Measurements from ENCODE around the gene PPP1R3D.
A peak's percentile ranks its signal among the peaks of the same experiment; 100 is the strongest.

The PPP1R3D gene

DNA sequence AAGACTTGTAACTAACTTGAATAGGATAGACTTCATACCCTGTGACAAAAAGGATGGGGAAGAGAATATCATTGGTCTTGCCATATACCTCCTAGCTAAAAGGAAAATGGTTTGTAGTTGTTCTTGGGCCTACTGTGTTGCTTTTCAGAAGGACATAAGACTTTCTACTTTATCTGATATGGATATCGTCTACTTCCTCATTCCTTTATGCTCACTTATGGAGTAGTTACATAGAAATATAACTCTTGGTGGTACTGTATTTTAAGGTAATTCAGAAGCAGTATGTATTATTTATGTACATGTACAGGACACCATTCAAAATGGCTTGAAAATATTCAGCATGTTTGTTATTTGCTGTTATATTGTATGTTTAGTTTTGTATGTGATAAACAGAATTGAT, 8.1 kb upstream of the PPP1R3D start:
- DNase-seq (ENCODE audit: low spot score), result no peak

DNA sequence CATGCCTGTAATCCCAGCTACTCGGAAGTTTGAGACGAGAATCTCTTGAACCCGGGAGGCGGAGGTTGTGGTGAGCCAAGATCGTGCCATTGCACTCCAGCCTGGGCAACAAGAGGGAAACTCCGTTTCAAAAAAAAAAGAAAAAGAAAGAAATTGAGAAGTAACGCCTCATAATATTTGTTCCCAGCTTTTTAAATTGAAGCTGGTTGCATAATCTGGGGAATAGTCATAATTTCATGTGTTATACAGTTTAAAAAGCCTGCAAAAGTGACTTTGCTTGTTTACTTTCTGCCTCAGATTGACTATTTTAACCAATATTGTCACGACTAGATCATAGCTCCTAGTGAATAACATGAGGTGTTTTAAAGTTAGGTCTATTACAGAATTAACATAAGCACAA, 7.3 kb upstream of the PPP1R3D start:
- DNase-seq (ENCODE audit: low spot score), result no peak

DNA sequence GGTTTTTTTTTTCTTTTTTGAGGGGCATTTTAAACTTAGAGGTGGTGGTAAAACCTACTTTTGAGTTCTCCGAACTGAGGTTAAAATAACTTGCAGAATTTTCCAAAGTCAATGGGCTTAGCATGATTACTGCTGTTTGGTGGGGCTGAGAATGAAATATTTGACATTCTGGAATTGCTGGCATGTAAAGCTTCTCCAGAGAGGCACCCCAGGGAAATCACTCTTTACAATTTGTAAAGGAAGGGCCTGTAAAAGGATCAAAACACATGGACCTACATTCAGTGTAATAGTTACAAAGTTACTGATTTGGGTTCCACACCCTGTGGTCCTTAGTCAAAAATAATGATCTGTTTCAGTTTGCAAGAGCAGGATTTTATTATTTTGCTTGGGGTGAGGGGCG, 5.6 kb upstream of the PPP1R3D start:
- DNase-seq (ENCODE audit: low spot score), result no peak

DNA sequence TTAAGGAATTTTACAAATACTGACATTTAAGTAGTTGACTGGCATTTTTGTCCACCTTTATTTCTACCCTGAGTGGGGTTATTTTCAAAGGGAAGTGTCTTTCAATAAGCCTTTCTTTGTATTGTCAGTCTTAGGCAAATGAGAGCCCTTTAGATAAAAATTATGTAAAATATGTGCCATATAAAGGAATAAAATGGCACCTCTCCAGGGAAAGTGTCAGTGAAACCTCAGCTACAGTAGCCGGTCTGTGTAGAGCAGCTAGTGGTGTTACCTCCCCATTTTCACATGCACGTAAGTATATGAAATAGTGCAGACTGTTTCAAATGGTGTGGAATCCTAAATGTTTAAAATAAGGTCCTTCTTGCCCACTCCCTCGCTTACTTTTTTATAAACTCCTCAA, 5.1 kb upstream of the PPP1R3D start:
- DNase-seq (ENCODE audit: low spot score), result no peak

DNA sequence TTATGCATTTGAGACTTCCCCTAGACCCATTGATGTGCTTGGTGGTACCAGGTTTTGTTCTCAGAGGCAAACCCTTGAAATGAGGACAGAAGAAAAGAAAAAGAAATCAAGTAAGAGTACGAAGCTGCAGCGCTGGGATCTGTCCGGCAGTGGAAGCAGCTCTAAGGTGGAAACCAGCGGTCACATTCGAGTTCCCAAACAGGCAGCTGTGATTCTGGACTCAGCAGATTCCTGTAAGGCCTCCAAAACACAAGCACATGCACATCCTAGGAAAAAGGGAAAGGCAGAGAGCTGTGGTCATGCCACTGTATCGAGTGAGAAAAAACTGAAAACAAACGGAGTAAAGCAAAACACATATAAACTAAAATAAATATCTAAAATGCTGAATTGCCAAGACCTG, 4.6 kb upstream of the PPP1R3D start:
- no peak for DNase-seq (ENCODE audit: low spot score)

DNA sequence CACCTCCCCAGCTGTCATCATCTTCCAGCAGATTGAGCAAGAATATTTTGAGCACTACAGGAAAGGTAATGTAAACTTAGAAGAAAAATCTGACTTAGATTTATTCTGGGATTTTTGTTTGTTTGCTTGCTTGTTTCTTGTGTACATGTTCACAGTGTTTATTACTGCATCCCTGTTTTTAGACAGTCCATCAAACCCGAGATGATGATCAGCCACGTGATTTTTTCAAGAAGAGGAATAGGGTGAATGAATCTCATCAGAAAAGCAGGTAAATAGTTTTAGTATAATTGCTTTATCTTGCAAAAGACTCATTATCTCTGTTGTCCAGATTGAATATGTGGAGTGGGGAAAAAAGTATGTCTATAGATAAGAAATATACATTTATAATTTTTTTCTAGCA, 2.1 kb upstream of the PPP1R3D start:
- no peak for DNase-seq (ENCODE audit: low spot score)

DNA sequence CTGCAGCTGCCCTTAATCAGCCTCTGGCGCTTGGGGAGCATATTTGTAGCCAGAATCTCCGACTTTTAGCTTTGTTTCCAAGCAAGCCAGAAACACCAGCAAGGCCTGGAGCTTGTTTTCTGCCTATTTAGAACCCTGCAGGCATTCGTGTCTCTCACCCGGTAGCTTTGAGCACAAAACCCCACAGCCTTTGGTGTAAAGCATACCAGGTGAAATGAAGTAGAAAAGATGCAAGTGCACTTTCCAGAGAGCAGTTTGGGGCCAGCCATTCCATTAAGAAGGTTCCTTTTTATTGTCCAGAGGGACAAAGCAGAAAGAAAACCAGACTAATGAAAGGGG, 820 bp upstream of the PPP1R3D start:
- DNase-seq (ENCODE audit: low spot score), result no peak

DNA sequence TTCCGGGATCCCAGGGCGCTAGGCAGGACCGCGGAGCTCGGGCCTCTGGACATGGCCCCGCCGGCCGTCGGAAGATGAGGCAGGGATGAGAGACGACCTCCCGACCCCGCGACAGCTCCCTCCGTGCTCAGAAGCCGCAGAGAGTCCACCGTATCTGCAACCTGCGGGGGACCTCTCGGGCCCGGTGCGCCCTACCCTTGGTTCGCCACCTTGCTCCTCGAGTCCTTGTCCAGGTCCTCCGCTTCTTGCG, 301 bp downstream of the PPP1R3D start:
- no peak for DNase-seq (ENCODE audit: low spot score)

DNA sequence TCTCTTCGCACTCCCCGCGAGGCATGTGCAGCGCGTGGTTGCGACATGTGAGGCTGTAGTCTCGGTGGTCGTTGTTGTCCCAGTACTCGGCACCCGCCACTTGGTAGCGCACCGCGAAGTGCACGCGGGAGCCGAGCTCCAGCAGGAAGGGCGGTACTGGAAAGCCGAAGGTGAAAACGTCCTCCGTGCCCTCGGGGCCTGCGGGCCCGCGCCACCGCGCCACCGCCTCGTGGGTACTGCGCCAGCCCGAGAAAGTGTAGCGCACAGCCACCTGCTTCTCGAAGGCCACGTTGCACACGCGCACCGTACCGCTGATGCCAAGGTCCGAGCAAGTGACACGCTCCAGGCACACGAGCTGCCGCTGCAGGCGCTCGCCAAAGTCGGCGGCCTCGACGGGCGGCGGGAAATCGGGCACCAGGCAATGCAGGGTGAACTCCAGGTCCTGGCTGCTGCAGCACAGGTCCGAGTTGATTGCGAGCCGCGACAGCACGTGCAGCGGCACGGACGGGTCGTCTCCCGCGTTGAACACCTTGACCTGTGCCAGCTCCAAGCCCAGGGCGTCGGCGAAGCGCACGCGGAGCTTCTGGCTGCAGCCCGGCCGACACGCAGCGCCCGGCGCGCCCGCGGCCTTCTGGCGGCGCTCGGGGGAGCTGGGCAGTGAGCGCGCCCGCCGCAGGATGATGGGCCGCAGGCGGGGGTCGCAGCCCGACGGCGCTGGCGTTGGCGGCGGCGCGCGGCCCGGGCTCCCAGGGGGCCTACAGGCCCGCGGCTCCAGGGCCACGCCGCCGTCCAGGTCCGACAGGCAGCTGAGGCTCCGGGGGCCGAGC, 840 bp downstream of the PPP1R3D start:
- DNase-seq (ENCODE audit: low spot score), result no peak

DNA sequence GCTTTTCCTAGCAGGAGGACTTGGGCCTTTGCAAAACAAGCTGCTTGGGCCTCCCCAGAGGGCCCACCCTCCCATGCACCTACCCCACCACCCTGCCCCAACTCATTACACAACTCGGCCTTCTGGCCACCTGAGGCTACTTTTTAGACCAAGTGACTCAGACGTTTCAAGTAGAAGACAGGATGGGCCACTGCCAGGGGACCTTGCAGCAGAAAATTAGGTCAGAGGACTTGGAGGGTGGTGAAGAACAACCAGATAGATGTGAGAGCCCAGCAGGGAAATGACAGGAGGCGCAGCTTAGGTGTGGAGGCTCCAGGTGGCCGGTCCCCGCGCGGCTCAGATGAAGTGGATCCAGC, 1.4 kb downstream of the PPP1R3D start:
- DNase-seq (ENCODE audit: low spot score), result no peak

DNA sequence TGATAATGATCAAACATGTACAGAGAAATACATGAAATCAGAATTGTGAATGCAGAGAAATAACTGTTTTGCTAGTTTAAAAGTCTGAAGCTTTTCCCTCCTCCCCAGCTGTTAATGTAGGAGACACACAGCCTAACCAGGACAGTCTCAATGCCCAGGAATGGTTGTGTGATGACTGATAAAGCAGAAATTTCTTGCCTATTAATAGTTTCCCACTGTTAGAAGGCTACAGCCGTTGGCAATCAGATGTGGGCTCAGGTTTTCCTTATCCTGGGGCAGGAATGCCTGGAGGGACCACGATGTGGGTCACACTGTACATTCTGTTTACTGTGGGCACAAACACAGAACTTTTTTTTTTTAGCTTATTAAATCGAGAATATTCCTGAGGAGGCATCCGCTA, 1.9 kb downstream of the PPP1R3D start:
- no peak for DNase-seq (ENCODE audit: low spot score)

DNA sequence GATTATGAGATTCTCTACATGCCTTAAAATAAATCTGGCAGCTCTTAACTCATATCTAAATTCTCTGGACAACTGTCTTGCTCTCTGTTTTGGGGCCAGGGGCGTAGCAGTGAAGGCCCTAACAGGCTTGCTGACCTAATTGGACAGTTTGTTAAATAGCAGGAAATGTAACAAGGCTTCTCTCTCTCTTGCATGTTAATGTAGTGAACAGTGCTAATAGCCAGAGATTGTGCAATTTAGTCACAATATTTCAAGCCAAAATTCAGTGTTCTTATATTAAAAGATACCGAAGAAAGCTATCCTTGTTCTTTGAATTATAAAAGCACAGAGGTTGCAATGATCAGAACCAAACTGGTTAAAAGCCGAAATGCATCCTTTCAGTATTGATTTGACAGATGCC, 3.0 kb downstream of the PPP1R3D start:
- no peak for DNase-seq (ENCODE audit: low spot score)

DNA sequence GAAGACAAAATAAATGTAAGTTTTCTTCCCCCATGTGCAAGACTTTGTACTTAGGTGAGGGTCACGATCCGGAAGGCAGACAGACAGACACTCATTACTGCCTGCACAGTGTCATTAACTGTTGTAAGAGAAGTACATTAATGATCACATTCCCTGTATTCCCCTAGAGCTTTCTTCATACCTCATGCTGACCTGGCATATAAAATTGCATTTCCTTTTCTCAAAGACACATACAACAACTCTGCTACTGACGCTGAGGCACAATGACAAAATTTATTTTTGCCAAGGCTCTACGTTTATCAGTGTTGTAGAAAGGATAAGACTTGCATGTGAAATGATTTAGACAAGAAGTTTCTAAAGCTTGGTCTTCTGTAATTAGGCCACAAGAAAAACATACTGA, 3.7 kb downstream of the PPP1R3D start:
- DNase-seq (ENCODE audit: low spot score), result no peak

DNA sequence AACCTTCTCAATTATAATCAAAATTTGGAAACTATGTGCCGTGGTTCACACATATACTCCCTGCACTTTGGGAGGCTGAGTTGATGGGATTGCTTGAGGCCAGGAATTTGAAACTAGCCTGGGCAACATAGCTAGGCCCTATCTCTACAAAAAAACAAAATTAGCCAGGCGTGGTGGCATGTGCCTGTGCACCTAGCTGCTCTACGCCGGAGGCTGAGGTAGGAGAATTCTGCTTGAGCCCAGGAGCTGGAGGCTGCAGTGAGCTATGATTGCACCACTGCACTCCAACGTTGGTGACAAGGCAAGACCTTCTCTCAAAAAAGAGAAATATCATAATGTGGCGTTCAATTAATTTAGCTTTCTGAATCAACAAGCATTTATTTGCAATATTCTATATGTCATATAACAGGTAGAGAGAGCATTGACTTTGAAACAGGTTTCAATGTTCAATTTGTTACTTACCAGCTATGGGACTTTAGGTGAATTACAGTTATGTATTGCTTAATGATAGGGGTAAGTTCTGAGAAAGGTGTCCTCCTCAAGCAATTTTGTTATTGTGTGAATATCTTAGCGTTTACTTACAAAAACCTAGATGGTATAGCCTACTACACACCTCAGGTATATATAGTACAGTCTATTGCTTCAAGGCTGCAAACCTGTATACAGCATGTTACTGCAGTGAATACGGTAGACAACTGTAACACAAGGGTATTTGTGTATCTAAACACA, 4.5 kb downstream of the PPP1R3D start:
- DNase-seq (ENCODE audit: low spot score), result no peak

DNA sequence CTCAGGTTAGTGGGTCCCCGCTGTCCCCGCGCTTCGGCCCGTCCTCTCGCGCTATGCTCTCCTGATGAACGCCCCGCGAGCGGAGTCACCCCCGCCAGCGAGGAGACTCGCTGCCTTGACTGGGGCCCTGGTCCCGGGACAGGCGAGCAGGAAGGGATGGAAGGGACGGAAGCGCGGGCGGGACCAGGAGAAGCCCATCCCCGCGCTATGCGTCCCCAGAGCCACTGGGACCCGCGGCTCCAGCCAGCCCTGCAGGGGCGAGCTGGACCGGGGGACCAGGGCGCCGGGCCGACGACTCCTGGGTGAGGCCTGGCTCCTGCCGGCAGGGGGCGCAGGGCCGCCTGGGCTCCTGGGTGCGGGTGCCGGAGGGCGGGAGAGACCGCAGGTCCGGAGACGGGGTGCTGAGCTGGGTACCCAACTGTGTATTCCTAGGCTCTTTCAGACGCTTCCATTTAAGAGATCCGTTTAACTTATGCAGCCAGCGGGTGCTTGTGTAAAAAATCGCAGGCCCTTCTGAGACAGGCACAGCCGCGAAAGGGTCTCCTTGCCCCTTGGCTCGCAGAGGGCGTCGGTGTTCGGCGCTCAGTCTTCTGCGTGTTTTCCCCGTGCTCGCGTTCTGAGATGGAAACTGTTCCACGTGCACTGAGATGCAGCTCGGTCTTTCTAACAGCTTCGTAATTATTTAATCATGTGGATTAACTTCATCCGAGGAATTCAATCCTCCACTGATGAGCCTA, 6.1 kb downstream of the PPP1R3D start:
- peak; percentile 42 for DNase-seq (ENCODE audit: low spot score)

DNA sequence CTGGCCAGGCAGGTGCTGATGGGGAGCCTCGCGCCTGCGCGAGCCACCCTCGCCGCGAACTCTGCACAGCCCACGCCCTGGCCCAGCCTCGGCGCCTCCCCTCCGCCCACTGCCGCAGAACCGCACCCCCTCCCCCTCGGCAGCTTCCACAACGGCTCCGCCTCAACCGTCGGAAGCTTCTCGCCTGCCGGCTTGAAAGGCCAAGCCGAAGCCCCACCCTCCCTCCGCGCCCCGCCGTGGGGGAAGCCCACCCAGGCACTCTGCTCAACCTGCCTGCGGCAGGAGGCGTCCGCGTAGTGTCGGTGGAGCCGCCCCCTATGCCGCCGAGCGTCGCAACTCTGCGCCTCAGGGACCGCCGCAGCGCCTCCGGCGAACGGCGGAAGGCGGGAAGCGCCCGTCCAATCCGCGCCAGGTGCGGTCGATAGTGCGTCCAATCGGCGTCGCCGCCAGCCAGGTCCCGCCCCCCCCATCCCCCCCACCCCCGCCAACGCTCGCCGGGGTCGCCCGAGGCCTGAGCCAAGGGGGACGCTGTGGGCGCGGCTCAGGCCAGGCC, 6.7 kb downstream of the PPP1R3D start, which contains the start of gene SYCP2:
Gene SYCP2, minus strand, starts transcription at position 342 of the 553 bp plus-strand sequence. CDS start 11,224 bp downstream, outside the sequence.
- DNase-seq (ENCODE audit: low spot score), result peak; percentile 32

DNA sequence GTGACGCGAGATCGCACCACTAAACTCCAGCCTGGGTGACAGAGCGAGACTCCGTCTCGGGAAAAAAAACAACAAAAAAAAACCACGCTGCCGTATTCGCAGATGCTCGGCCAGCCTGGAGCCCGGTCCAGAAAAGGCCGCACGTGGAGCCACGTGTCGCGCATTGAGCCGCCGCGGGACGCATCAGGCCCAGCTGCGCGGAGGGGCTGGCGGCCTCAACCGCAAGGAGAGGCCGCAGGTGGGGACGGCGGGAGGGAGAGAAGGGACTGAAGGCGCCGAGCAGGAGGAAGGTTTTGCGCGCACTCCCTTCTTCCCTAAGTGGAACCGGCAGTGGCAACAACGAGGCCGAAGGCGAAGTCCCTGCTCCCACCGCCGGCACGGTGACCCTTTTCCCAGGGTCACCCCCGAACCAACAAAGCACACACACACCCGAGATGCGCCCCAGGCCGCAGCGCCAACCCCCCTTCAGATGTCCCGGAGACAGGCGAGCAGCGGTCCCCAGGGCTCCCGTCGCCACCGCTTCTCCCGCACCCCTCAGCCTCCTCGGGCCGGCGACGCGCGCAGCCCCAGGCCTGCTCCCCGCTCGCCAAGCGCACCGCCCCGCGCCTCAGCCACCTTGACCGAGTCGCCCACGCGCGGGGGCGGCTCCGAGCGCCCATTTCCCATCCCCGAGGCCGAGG, 7.3 kb downstream of the PPP1R3D start:
- DNase-seq (ENCODE audit: low spot score), result no peak

DNA sequence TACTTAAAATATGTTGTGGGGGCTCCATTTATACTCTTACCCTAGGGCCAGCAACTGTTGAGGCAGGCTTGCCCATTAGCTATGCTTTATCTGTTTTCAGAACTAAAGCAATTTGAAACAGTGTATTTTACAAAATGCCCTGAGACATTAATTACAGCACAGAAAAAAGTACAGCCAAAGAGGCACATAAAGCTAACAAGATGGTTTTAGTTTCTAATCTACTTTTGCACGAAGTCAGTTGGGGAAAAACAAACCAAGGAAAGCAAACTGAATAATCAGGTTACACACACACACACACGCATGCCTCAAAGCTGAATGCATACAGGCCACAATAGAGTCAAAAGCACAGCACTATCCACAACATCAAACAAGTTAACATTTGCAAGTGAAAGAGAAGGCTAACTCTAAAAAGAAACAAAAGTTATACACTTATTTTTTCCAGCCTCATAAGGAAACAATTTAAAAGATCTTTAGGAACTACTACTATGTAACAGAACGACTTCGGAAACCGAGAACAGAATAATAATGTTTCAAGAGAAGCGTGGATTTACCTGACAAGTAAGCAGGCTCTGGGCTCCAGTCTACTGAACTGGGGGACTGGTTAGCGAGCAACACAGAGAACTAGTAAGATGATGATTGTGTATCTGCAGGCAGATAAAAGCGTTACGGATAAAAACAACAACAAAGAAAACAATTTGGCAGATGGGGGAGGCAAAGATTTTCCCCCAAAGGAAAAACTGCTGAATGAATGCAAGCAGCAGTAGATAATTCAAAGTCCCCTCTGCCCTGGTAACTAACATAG, 8.4 kb downstream of the PPP1R3D start:
- DNase-seq (ENCODE audit: low spot score), result no peak

DNA sequence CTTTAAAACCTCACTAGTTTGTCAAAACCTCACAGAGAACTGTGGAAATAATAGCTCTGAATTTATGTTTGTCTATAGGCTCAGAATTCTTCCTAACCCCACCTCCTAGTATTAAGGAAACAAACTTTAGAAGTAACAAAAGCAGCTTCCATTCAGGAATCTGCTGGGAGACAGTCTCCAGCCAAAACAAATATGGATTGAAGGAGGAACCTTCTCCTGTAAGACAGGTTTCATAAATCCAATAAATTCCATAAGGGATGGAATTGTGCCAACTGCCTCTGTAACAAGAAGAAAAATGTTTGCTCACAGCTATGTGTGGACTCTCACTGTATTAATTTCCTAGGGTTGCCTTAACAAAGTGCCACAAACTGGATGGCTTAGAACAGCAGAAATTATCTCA, 14.2 kb downstream of the PPP1R3D start:
- no peak for DNase-seq (ENCODE audit: low spot score)

DNA sequence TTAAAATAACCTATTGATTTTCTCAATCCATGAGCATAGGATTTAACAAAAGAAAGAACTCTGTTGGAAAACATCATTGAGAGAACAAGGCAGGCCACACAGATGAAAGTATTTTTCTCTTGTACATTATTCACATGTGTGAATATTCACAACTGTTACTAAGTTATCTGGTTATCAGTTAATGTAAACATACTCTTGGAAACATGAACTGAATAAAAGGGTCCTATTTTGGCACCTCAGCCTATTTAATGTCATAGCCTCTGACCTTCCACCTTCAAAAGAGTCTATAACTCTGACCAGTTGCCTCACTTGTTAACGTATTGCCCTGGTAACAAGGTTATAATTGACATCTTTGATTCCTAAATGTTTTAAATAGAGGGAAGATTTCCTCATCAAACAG, 14.7 kb downstream of the PPP1R3D start:
- no peak for DNase-seq (ENCODE audit: low spot score)

DNA sequence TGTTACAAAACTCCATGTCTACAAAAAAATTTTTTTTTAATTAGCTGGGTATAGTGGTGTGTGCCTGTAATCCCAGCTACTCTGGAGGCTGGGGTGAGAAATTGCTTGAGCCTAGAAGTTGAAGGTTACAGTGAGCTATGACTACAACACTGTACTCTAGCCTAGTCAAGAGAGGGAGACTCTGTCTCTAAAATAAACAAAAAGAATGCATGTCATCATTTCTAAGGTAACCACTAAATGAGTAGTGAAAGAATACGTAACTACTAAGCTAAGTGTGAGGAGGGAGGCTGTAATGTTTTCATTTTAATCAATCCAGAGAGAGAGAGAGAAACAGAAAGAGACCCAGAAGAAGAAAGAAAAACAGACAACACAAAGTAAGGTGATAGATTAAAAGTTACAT, 16.6 kb downstream of the PPP1R3D start:
- no peak for DNase-seq (ENCODE audit: low spot score)

DNA sequence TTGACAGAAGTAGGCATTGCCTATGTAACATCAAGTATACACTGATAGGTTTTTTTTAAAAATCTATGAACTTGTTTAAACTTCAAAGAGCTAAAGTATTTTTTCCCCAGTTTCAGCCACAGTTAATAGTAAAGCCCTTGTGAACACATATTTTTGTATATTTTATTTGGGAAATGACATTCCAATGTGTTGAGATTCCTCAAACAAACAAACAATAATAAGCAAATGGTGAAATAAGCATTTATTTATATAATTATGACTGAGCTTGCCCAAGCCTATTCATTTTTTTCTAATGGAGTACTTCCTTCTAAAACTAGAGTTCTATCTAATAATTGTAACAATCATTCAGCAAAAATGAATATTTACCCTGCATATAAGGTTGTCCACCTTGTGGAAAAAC, 19.2 kb downstream of the PPP1R3D start:
- no peak for DNase-seq (ENCODE audit: low spot score)
